HEK293T (cell line): ENCODE data around the gene EIF5AL1.

ENCODE experiments used
- CTCF ChIA-PET: fragments of 350-600 bp; formaldehyde crosslinking; extraction: SDS; loops from one replicate; lab custom pipeline; 2021; ENCODE audit warnings: antibody characterized with exemption, inconsistent platforms; lab: Yijun Ruan, JAX
- POLR2A ChIA-PET: fragments of 350-600 bp; formaldehyde crosslinking; extraction: SDS; loops from one replicate; lab custom pipeline; 2020; ENCODE audit warnings: antibody characterized with exemption, inconsistent platforms; lab: Yijun Ruan, JAX
- DNase-seq: peaks from one replicate; pipeline ENCODE4 v3.0.0; 2012; ENCODE audit warnings: mixed read lengths; ENCODE audit errors: extremely low spot score
- ARNT ChIP-seq: fragments of 450-650 bp; IDR thresholded peaks from 2 replicates; pipeline ENCODE4 v1.6.1; 2017; ENCODE audit warnings: mild to moderate bottlenecking
- BHLHE40 ChIP-seq: fragments of 450-650 bp; IDR thresholded peaks from 2 replicates; pipeline ENCODE4 v1.6.1; 2016; ENCODE audit warnings: mild to moderate bottlenecking, moderate library complexity, borderline replicate concordance
- CTBP1 ChIP-seq: fragments of 450-650 bp; IDR thresholded peaks from 2 replicates; pipeline ENCODE4 v1.6.1; 2016; ENCODE audit warnings: borderline replicate concordance
- ELF4 ChIP-seq: fragments of 450-650 bp; IDR thresholded peaks from 2 replicates; pipeline ENCODE4 v1.6.1; 2017; ENCODE audit warnings: antibody characterized with exemption
- FOXA1 ChIP-seq: fragments of 450-650 bp; IDR thresholded peaks from 2 replicates; pipeline ENCODE4 v1.6.1; 2016; ENCODE audit warnings: mild to moderate bottlenecking
- FOXK2 ChIP-seq: fragments of 450-650 bp; IDR thresholded peaks from 2 replicates; pipeline ENCODE4 v1.6.1; 2016; ENCODE audit warnings: mild to moderate bottlenecking
- FOXM1 ChIP-seq: fragments of 450-650 bp; IDR thresholded peaks from 2 replicates; pipeline ENCODE4 v1.6.1; 2017; ENCODE audit warnings: mild to moderate bottlenecking, borderline replicate concordance
- HDGF ChIP-seq: fragments of 450-650 bp; IDR thresholded peaks from 2 replicates; pipeline ENCODE4 v1.6.1; 2017; ENCODE audit warnings: antibody characterized with exemption, borderline replicate concordance
- L3MBTL2 ChIP-seq: fragments of 450-650 bp; conservative IDR thresholded peaks from 2 replicates; pipeline ENCODE4 v1.6.1; 2016; ENCODE audit warnings: mild to moderate bottlenecking
- LEF1 ChIP-seq: fragments of 450-650 bp; IDR thresholded peaks from 2 replicates; pipeline ENCODE4 v1.6.1; 2017; ENCODE audit warnings: mild to moderate bottlenecking, borderline replicate concordance
- NFRKB ChIP-seq: fragments of 450-650 bp; IDR thresholded peaks from 2 replicates; pipeline ENCODE4 v1.6.1; 2016; ENCODE audit warnings: mild to moderate bottlenecking, moderate library complexity
- PKNOX1 ChIP-seq: fragments of 450-650 bp; IDR thresholded peaks from 2 replicates; pipeline ENCODE4 v1.6.1; 2016
- SP1 ChIP-seq: fragments of 450-650 bp; IDR thresholded peaks from 2 replicates; pipeline ENCODE4 v1.6.1; 2017
- SUZ12 ChIP-seq: fragments of 450-650 bp; IDR thresholded peaks from 2 replicates; pipeline ENCODE4 v1.6.1; 2016; ENCODE audit warnings: mild to moderate bottlenecking
- TARDBP ChIP-seq: fragments of 450-650 bp; IDR thresholded peaks from 2 replicates; pipeline ENCODE4 v1.6.1; 2016
- ZNF384 ChIP-seq: fragments of 450-650 bp; IDR thresholded peaks from 2 replicates; pipeline ENCODE4 v1.6.1; 2016

EIF5AL1 gene

DNA sequence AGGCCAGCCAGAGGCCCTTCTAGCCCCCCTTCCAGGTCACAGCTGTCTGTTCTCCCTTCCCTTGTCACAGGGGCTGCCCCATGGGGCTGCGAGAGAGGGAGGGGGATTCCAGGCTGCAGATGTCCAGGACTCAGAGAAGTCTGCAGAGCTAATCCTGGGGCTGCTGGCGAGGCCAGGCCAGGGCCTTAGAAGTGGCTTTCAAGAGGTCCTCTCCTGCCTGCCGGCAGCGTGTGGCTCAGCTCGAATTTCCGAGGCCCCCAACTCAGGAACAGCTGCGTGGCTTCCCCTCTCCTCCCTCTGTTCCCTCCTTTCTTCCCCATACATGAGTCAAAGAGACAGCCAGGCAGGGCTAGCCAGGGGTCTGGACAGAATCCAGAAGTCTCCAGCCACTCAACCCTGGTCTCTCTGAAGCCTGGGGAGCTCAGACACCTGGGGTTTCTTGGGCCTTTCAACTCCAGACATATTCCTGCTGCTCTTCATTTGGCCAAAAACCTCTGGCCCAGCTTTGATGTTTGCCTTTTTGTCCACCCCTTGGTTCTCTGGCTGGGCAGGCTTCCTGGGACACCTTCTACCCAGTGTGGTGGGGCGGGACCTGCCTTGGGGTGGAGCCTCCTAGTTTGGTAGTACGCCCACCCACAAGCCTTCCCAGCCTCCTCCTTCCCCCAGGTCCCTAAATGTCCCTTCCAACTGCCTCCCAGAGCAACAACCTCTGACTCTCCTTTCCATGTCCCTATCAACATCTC is 21.8 kb upstream of the EIF5AL1 start:
- no peak for DNase-seq
- TF ChIP-seq TARDBP: no peak
- no peak for TF ChIP-seq PKNOX1
- TF ChIP-seq CTBP1: no peak
- TF ChIP-seq HDGF: no peak
- TF ChIP-seq LEF1: no peak
- no peak for TF ChIP-seq ARNT
- TF ChIP-seq L3MBTL2: no peak
- TF ChIP-seq ELF4: no peak
- TF ChIP-seq FOXA1: no peak
- TF ChIP-seq SUZ12: no peak
- no peak for TF ChIP-seq BHLHE40
- ChIA-PET CTCF (interaction anchor here (0.9 to 1.5 kb wide), 4 partner anchors 15 to 116 kb away, joined by 3 to 6 read pairs (median 4); no protein-coding TSS in a partner anchor), POLR2A (no interaction called here)

GRCh38 chr10:79491143-79491835 is 21.0 kb upstream of the EIF5AL1 start:
- TF ChIP-seq CTBP1 (no peak), SUZ12 (no peak), PKNOX1 (no peak), FOXK2 (no peak), TARDBP (no peak), L3MBTL2 (no peak), ZNF384 (no peak), FOXM1 (no peak), BHLHE40 (no peak), LEF1 (no peak), ARNT (no peak), NFRKB (no peak), FOXA1 (no peak), HDGF (no peak), SP1 (no peak)
- DNase-seq: no peak
- CTCF ChIA-PET: interaction anchor here (0.9 to 1.5 kb wide), 4 partner anchors 16 to 117 kb away, joined by 3 to 6 read pairs (median 4); no protein-coding TSS in a partner anchor
- POLR2A ChIA-PET: no interaction called here

DNA sequence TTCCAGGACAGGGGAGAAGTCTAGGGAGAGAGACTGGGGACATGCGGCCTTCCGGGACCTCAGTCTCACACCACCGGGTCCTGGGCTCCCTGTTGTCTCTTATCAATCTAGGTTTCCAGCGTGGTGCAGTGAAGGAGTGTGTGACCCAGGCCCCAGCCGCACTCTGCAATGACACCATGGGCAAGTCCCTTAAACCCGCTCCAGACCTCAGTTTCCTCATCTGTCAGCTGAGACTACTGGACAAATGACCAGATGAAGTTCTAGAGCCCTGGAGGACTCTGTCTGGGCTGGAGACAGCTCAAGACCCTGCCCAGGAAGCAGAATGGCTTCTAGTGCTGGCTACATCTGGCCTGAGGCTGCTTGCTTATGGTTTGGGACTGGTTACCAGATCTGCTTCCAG is 20.1 kb upstream of the EIF5AL1 start:
- DNase-seq: no peak
- ChIA-PET CTCF (interaction anchor here (0.7 kb wide), 1 partner anchor 118 kb away, joined by 12 read pairs; no protein-coding TSS in a partner anchor), POLR2A (no interaction called here)
- no peak for TF ChIP-seq ELF4

DNA sequence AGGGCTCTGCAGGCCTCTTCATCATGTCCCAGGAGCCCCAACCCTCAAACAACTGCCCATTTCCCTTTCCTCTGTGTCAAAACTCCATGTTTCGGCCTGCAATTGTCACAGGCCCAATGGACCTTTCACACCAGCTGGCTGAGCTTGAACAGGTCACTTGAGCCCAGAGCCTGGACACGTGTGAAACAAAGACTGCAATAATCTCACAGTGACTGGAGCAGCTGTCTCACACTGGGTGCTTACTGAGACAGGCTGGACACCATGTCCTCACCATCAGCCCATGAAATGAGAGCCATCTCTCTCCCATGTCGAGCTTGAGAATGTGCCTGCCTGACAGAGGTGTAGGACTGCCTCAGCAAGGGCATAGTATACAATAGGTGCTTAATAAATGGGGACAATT is 19.5 kb upstream of the EIF5AL1 start:
- ChIA-PET POLR2A (no interaction called here), CTCF (interaction anchor here (0.7 kb wide), 1 partner anchor 118 kb away, joined by 12 read pairs; no protein-coding TSS in a partner anchor)
- TF ChIP-seq SUZ12 (no peak), FOXK2 (no peak), FOXA1 (no peak), PKNOX1 (no peak)
- no peak for DNase-seq

- POLR2A ChIA-PET: no interaction called here
- CTCF ChIA-PET: no interaction called here
- TF ChIP-seq FOXA1: no peak
- no peak for TF ChIP-seq L3MBTL2
- no peak for TF ChIP-seq ELF4
- TF ChIP-seq LEF1: no peak
- no peak for TF ChIP-seq TARDBP
- TF ChIP-seq HDGF: no peak
- no peak for TF ChIP-seq ZNF384
- no peak for TF ChIP-seq FOXM1
- TF ChIP-seq BHLHE40: no peak
- TF ChIP-seq NFRKB: no peak
- DNase-seq: no peak
These were observed 18.5 kb upstream of the EIF5AL1 start for GRCh38 chr10:79493806-79494205.

DNA sequence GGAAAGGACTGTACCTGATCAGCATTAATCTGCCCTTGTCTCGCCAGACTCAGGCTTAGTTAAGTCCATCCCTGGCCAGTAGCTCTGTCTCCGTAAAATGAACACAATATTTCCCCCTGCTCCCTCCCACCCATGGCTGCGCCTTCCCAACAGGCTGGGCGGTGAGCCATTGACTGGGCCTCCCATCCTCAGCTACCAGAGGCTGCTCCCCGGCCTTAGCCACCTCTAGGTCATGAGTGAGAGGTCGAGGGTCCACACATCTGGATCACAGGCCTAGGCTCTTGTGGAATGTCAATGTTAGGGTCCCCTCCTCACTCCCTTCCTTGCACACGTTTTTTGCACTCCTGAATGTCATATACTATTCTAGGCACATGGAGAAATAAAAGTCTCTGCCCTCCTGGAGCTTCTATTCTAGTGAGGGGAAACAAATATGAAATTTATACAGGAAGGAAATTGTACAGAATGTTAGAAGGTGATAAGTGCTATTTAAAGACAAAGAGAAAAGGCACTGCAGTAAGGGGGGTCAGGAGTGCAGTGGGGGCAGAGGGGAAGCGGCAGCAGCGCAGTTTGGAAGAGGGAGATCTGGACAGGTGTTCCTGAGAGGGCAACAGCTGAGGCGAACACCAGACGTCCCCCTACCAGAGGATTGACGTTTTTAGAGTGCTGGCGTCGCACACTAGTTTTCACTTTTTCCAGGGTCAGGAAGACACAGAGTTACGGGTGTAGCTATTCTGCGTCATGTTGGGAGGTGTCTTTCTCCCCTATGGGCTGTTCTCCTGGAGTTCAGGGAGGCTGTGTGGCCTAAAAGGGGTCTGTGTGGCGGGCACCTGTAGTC is 17.2 kb upstream of the EIF5AL1 start:
- ChIA-PET CTCF (no interaction called here), POLR2A (no interaction called here)
- no peak for DNase-seq
- TF ChIP-seq LEF1: no peak
- no peak for TF ChIP-seq BHLHE40
- no peak for TF ChIP-seq SP1
- no peak for TF ChIP-seq SUZ12
- no peak for TF ChIP-seq L3MBTL2
- TF ChIP-seq HDGF: no peak
- no peak for TF ChIP-seq ZNF384
- no peak for TF ChIP-seq FOXA1
- no peak for TF ChIP-seq ARNT
- no peak for TF ChIP-seq ELF4
- no peak for TF ChIP-seq NFRKB
- TF ChIP-seq CTBP1: no peak
- no peak for TF ChIP-seq FOXK2
